Activated T-helper 17 cell treated with anti-CD3 and anti-CD28 coated beads, Interleukin-2, amount 50 U/mL, for 72 hours (primary cell): Measurements from ENCODE around the gene NWD2. TPM values are rescaled to one million over a fixed set of nuclear protein-coding genes. Genes with fewer than 3 reads are reported as not detected.
A peak's percentile ranks its signal among the peaks of the same experiment; 100 is the strongest.

ENCODE experiments used
- ATAC-seq: fragments of 150-1000 bp; cut with Tn5 transposase; replicated peaks from 2 replicates; pipeline ENCODE4 v1.10.0; 2021; ENCODE audit warnings: mild to moderate bottlenecking, moderate library complexity
- H3K27ac Mint-ChIP-seq: one replicate; pipeline ENCODE4 v1.8.0; 2022; ENCODE audit warnings: mixed read lengths
- H3K27me3 Mint-ChIP-seq: one replicate; pipeline ENCODE4 v1.8.0; 2022; ENCODE audit warnings: mixed read lengths
- H3K36me3 Mint-ChIP-seq: one replicate; pipeline ENCODE4 v1.8.0; 2022; ENCODE audit warnings: low read depth, mild to moderate bottlenecking, mixed read lengths
- H3K4me1 Mint-ChIP-seq: one replicate; pipeline ENCODE4 v1.8.0; 2022; ENCODE audit warnings: mixed read lengths
- H3K4me3 Mint-ChIP-seq: one replicate; pipeline ENCODE4 v1.8.0; 2022; ENCODE audit warnings: mild to moderate bottlenecking, mixed read lengths
- H3K9me3 Mint-ChIP-seq: one replicate; pipeline ENCODE4 v1.8.0; 2022; ENCODE audit warnings: mixed read lengths
- total RNA-seq, 2 donors: library from RNA; stranded (reverse); gene quantifications; one replicate each; pipeline ENCODE4 v1.2.3, GENCODE V29; 2022

Gene NWD2
- total RNA-seq, 2 donors from 2014 or later, result not detected

GRCh38 chr4:37326852-37327251 lies 82.3 kb downstream of the NWD2 start:
- no peaks in the 10 kb centered on the region for H3K36me3 Mint-ChIP-seq
- no peak overlapping the region for H3K27ac Mint-ChIP-seq
- H3K4me3 Mint-ChIP-seq, result no peak overlapping the region
- no peak for ATAC-seq
- no peaks in the 10 kb centered on the region for H3K4me1 Mint-ChIP-seq
- H3K9me3 Mint-ChIP-seq, result no peaks in the 10 kb centered on the region
- peaks cover 7% of the 10 kb centered on the region for H3K27me3 Mint-ChIP-seq

GRCh38 chr4:37338972-37339371 lies 94.4 kb downstream of the NWD2 start:
- H3K4me3 Mint-ChIP-seq, result no peak overlapping the region
- no peaks in the 10 kb centered on the region for H3K4me1 Mint-ChIP-seq
- no peak overlapping the region for H3K27ac Mint-ChIP-seq
- no peaks in the 10 kb centered on the region for H3K27me3 Mint-ChIP-seq
- no peaks in the 10 kb centered on the region for H3K36me3 Mint-ChIP-seq
- H3K9me3 Mint-ChIP-seq, result no peaks in the 10 kb centered on the region
- no peak for ATAC-seq

- Mint-ChIP-seq H3K36me3 (no peaks in the 10 kb centered on the region), H3K4me1 (no peaks in the 10 kb centered on the region), H3K4me3 (no peak overlapping the region), H3K27ac (no peak overlapping the region), H3K27me3 (peaks cover 22% of the 10 kb centered on the region), H3K9me3 (no peaks in the 10 kb centered on the region)
- no peak for ATAC-seq
Observed at GRCh38 chr4:37358748-37359147, 114.2 kb downstream of the NWD2 start.

DNA sequence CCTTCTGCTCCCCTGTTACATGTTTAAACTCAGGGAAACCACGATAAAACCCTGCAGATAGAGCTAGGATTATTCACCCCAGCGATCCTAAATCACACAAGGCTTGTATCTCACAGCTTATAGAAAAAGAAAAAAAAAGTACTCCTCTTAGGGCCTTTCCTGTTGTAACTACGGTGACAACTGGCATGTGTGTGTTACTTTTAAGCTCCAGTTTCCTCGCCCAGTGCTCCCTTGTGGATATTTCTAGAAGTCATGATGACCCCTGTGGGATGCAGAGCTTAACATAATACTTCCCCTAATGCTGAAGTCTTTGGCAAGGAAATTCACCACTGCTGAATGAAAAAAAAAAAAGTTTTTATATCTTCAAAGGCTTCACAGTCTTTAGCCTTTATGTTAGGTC lies 114.7 kb downstream of the NWD2 start:
- H3K4me3 Mint-ChIP-seq, result no peak overlapping the region
- peaks cover 22% of the 10 kb centered on the region for H3K27me3 Mint-ChIP-seq
- H3K36me3 Mint-ChIP-seq, result no peaks in the 10 kb centered on the region
- no peak for ATAC-seq
- no peaks in the 10 kb centered on the region for H3K4me1 Mint-ChIP-seq
- H3K27ac Mint-ChIP-seq, result no peak overlapping the region
- H3K9me3 Mint-ChIP-seq, result no peaks in the 10 kb centered on the region

DNA sequence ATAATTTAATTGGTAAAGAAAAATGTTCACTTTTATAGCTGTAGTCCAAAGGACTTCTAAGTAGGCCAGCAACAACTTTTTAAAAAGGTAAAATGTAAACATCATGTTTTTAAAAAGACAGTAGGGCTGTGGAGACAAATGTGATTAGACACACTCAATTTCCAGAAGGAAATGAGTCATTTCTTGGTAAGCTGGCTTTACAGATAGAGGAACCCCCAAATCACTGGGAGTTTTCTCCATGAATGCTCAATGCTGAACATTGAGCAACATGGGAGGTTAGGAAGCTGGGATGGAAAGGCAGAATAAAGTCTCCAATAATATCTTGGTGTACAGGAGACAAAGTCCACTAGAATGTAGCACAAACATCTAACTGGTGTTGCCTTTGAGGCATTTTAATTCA lies 121.3 kb downstream of the NWD2 start:
- H3K4me1 Mint-ChIP-seq, result no peaks in the 10 kb centered on the region
- H3K4me3 Mint-ChIP-seq, result no peak overlapping the region
- H3K27me3 Mint-ChIP-seq, result peaks cover 10% of the 10 kb centered on the region
- ATAC-seq, result no peak
- H3K9me3 Mint-ChIP-seq, result no peaks in the 10 kb centered on the region
- no peak overlapping the region for H3K27ac Mint-ChIP-seq
- H3K36me3 Mint-ChIP-seq, result no peaks in the 10 kb centered on the region

GRCh38 chr4:37367901-37368300 lies 123.4 kb downstream of the NWD2 start:
- ATAC-seq, result no peak
- Mint-ChIP-seq H3K27me3 (peaks cover 7% of the 10 kb centered on the region), H3K4me3 (no peak overlapping the region), H3K9me3 (no peaks in the 10 kb centered on the region), H3K27ac (no peak overlapping the region), H3K36me3 (no peaks in the 10 kb centered on the region), H3K4me1 (no peaks in the 10 kb centered on the region)

- Mint-ChIP-seq H3K4me1 (no peaks in the 10 kb centered on the region), H3K27me3 (peaks cover 11% of the 10 kb centered on the region), H3K27ac (no peak overlapping the region), H3K4me3 (no peak overlapping the region), H3K36me3 (no peaks in the 10 kb centered on the region), H3K9me3 (no peaks in the 10 kb centered on the region)
- ATAC-seq, result no peak
Observed at GRCh38 chr4:37370052-37370451, 125.5 kb downstream of the NWD2 start.

DNA sequence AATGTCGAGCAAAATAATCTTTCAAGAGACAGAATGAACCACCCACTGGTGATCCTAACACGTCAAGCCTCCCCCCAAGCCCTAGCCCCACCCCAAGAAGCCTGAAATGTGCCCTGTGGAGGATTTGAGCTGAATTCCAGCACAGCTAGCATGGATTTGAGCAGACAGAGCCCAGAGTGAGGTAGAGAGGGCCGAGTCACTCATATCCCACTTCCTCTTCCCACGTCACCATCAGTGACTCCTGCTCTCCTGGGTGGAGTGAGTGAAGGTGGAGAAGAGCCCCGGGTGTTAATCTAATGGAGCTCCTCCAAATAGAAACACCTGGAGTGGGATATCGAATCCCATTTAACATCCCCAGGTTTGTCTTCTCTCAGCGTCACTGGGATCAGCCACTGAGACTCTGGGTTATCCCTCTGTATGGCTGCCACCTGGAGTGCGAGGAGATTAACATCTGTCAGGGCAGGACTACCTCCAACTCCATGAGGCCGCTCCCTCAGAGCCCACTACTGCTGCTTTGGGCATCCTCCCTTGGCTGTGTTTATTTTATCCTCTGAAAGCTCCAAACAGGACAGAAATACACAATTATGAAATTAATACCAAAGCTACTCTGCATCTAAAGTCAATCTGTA lies 136.6 kb downstream of the NWD2 start:
- H3K36me3 Mint-ChIP-seq, result no peaks in the 10 kb centered on the region
- ATAC-seq, result no peak
- no peak overlapping the region for H3K27ac Mint-ChIP-seq

DNA sequence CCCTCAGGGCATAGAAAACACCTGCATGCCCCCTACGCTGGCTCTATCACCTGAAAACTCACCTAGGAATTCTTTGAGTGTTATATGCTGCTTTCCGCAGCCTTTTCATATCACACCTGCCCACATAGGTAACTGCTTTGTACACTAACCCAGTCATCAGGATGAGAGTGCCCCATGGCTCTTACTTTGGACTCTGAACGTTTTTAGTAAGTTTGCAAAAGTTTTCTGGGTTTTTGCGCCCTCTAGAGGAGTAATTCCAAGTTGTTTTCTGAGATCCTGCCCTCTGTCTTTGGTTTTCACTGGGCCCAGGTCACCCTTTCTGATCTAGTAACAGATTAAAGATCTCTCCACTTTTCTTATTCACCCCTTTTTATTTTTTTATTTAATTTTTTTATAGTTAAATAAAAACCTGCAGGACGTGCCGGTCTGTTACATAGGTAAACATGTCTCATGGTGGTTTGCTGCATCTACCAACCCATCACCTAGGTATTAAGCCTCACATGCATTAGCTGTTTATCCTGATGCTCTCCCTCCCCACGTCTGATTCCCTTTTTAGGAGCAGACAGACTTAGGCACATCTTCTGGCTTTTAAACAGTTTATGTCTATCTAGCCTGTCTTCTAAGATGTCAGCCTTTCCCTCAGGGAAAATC lies 139.2 kb downstream of the NWD2 start:
- Mint-ChIP-seq H3K9me3 (no peaks in the 10 kb centered on the region), H3K27ac (no peak overlapping the region), H3K4me1 (no peaks in the 10 kb centered on the region), H3K4me3 (no peak overlapping the region), H3K27me3 (peaks cover 11% of the 10 kb centered on the region), H3K36me3 (no peaks in the 10 kb centered on the region)
- no peak for ATAC-seq

More for the DNA sequence above, 136.6 kb downstream of the NWD2 start:
- Mint-ChIP-seq H3K9me3 (no peaks in the 10 kb centered on the region), H3K4me1 (no peaks in the 10 kb centered on the region), H3K27me3 (peaks cover 17% of the 10 kb centered on the region), H3K4me3 (no peak overlapping the region)

- Mint-ChIP-seq H3K4me3 (no peak overlapping the region), H3K27me3 (peaks cover 11% of the 10 kb centered on the region), H3K27ac (no peak overlapping the region), H3K36me3 (no peaks in the 10 kb centered on the region), H3K4me1 (no peaks in the 10 kb centered on the region), H3K9me3 (no peaks in the 10 kb centered on the region)
- ATAC-seq, result no peak
Observed at GRCh38 chr4:37385424-37385823, 140.9 kb downstream of the NWD2 start.

- ATAC-seq, result no peak
- Mint-ChIP-seq H3K27ac (no peak overlapping the region), H3K27me3 (peaks cover 7% of the 10 kb centered on the region)
Observed at GRCh38 chr4:37388681-37389365, 144.3 kb downstream of the NWD2 start.

DNA sequence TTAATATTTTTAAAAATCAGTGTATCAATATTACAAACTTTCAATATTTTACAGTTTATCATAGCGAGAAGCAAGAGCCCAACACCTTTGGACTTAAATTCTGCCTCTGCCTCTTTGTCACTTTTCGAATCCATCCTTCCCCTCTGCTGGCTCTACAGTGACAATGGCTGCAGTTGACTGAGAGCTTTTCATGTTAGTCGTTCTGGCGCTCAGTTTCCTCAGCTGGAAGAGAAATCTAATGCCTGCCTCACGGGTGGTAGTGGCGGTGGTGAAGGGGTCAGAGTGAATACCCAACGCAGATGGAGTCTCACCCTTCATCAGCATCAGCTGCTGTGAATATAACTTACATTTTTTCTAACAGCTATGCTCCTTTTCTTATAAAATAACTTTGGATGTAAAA lies 144.8 kb downstream of the NWD2 start:
- no peak for ATAC-seq

More at GRCh38 chr4:37388681-37389365, 144.3 kb downstream of the NWD2 start:
- H3K4me3 Mint-ChIP-seq, result no peak overlapping the region
- H3K36me3 Mint-ChIP-seq, result no peaks in the 10 kb centered on the region
- no peaks in the 10 kb centered on the region for H3K9me3 Mint-ChIP-seq
- no peaks in the 10 kb centered on the region for H3K4me1 Mint-ChIP-seq

DNA sequence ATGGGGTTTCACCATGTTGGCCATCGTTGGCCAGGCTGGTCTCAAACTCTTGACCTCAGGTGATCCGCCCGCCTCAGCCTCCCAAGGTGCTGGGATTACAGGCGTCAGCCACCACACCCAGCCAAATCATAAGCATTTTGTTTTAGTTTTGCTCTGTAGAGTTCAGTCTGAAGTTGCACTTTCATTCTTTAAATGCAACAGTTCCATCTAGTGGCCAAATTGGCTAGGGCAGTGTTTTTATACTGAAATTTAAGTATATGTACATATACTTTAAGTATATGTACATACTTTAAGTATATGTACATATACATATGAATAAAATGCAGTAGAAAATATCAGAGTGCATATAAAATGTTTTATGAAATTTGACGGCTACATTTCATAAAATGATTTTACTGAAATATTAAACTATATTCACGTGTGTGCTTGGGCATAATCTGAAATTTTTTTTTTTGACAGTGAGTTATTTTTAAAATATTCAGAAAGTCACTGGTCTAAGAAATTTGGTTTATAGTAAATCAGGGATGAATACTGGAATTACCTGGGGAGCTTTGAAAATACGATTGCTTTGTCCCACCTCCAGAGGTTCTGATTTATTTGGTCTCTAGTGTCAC lies 145.5 kb downstream of the NWD2 start:
- Mint-ChIP-seq H3K27me3 (peaks cover 9% of the 10 kb centered on the region), H3K4me3 (no peak overlapping the region), H3K27ac (no peak overlapping the region), H3K36me3 (no peaks in the 10 kb centered on the region), H3K9me3 (no peaks in the 10 kb centered on the region), H3K4me1 (no peaks in the 10 kb centered on the region)
- ATAC-seq, result peak; percentile 34

More for the DNA sequence above, 144.8 kb downstream of the NWD2 start:
- no peak overlapping the region for H3K4me3 Mint-ChIP-seq
- no peaks in the 10 kb centered on the region for H3K9me3 Mint-ChIP-seq
- peaks cover 7% of the 10 kb centered on the region for H3K27me3 Mint-ChIP-seq
- H3K36me3 Mint-ChIP-seq, result no peaks in the 10 kb centered on the region
- no peak overlapping the region for H3K27ac Mint-ChIP-seq
- H3K4me1 Mint-ChIP-seq, result no peaks in the 10 kb centered on the region

- Mint-ChIP-seq H3K27ac (no peak overlapping the region), H3K9me3 (no peaks in the 10 kb centered on the region), H3K27me3 (peaks cover 15% of the 10 kb centered on the region), H3K4me1 (no peaks in the 10 kb centered on the region), H3K36me3 (no peaks in the 10 kb centered on the region), H3K4me3 (no peak overlapping the region)
- no peak for ATAC-seq
Observed at GRCh38 chr4:37392521-37393255, 148.1 kb downstream of the NWD2 start.
